Transverse colon (tissue), 4 donors: ENCODE measurements around the gene ADCY5.

Source experiments
- POLR2AphosphoS5 ChIP-seq, 3 donors: sonication (generic); formaldehyde crosslinking; IDR thresholded peaks; one replicate each; pipeline ENCODE4 v1.6.1; 2016; ENCODE audit warnings: antibody characterized with exemption in 3 of 3
- TF ChIP-seq, protein P1 (sequence below), 5 experiments: fragments of 200-600 bp in 3 of 5; fragments of 450-650 bp in 2 of 5; sonication (generic) in 3 of 5; IDR thresholded peaks; 1 replicate in 2 of 5; 2 replicates in 3 of 5; pipeline ENCODE4 v1.5.1; 2016 to 2017; ENCODE audit warnings: antibody characterized with exemption in 5 of 5, inconsistent platforms in 3 of 5, mild to moderate bottlenecking in 2 of 5, moderate library complexity in 1 of 5

DNA sequence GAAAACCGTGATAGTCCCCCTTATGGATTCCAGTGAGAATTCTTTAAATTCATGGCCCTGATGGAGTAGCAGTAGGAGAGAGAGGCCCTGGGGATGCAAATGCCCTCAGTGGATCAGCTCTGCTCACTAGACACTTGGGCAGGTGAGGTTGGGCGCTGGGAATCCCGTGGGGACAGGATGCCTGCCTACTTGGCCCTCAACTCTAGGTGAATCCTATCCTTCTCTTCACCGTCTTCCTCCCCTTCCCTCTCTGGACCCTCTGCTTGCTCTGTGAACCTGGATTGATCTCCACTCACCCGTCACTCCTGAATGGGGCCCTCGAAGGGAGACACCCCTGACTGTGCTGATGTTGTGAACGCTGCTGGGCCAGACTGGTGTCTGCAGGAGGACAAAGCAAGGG lies 169.8 kb downstream of the ADCY5 start:
- TF ChIP-seq, protein P1, sequence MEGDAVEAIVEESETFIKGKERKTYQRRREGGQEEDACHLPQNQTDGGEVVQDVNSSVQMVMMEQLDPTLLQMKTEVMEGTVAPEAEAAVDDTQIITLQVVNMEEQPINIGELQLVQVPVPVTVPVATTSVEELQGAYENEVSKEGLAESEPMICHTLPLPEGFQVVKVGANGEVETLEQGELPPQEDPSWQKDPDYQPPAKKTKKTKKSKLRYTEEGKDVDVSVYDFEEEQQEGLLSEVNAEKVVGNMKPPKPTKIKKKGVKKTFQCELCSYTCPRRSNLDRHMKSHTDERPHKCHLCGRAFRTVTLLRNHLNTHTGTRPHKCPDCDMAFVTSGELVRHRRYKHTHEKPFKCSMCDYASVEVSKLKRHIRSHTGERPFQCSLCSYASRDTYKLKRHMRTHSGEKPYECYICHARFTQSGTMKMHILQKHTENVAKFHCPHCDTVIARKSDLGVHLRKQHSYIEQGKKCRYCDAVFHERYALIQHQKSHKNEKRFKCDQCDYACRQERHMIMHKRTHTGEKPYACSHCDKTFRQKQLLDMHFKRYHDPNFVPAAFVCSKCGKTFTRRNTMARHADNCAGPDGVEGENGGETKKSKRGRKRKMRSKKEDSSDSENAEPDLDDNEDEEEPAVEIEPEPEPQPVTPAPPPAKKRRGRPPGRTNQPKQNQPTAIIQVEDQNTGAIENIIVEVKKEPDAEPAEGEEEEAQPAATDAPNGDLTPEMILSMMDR (IDR thresholded peaks at IDR 0.05) = no peak
- TF ChIP-seq POLR2AphosphoS5 (IDR thresholded peaks at IDR 0.05) = no peak
